ENCODE results near the gene BATF.

Gene BATF

GRCh38 chr14:75566752-75567151, 44.5 kb downstream of the BATF start:
- H3K4me3 ChIP-seq (ENCODE audit: low read depth, low read length), result no peak overlapping the region
- no peak for TF ChIP-seq CTCF (IDR thresholded peaks at IDR 0.05; ENCODE audit: borderline replicate concordance, insufficient read depth, low read depth, low read length)

- H3K4me3 ChIP-seq (ENCODE audit: low read depth, low read length), result no peak overlapping the region
- TF ChIP-seq CTCF (IDR thresholded peaks at IDR 0.05; ENCODE audit: borderline replicate concordance, insufficient read depth, low read depth, low read length), result no peak
Observed at GRCh38 chr14:75568140-75568539, 45.9 kb downstream of the BATF start.

- H3K4me3 ChIP-seq (ENCODE audit: low read depth, low read length), result no peak overlapping the region
- no peak for TF ChIP-seq CTCF (IDR thresholded peaks at IDR 0.05; ENCODE audit: borderline replicate concordance, insufficient read depth, low read depth, low read length)
Observed at GRCh38 chr14:75568791-75569190, 46.5 kb downstream of the BATF start.

GRCh38 chr14:75570797-75571196, 48.5 kb downstream of the BATF start:
- no peak for TF ChIP-seq CTCF (IDR thresholded peaks at IDR 0.05; ENCODE audit: borderline replicate concordance, insufficient read depth, low read depth, low read length)
- H3K4me3 ChIP-seq (ENCODE audit: low read depth, low read length), result no peak overlapping the region

GRCh38 chr14:75572104-75572503, 49.8 kb downstream of the BATF start:
- no peak overlapping the region for H3K4me3 ChIP-seq (ENCODE audit: low read depth, low read length)
- no peak for TF ChIP-seq CTCF (IDR thresholded peaks at IDR 0.05; ENCODE audit: borderline replicate concordance, insufficient read depth, low read depth, low read length)

- H3K4me3 ChIP-seq (ENCODE audit: low read depth, low read length), result no peak overlapping the region
- no peak for TF ChIP-seq CTCF (IDR thresholded peaks at IDR 0.05; ENCODE audit: borderline replicate concordance, insufficient read depth, low read depth, low read length)
Observed at GRCh38 chr14:75577090-75577489, 54.8 kb downstream of the BATF start.

GRCh38 chr14:75577729-75578101, 55.4 kb downstream of the BATF start:
- H3K4me3 ChIP-seq (ENCODE audit: low read depth, low read length), result peak overlapping the region; percentile 51
- TF ChIP-seq CTCF (IDR thresholded peaks at IDR 0.05; ENCODE audit: borderline replicate concordance, insufficient read depth, low read depth, low read length), result peak; percentile 75

Measured in GM12875 (cell line).